Measurements from ENCODE around the gene MEDAG.

- no peak for TF ChIP-seq POLR2A (IDR thresholded peaks at IDR 0.05; ENCODE audit: low read length)
- no peak for TF ChIP-seq GATA1 (IDR thresholded peaks at IDR 0.05; ENCODE audit: low read depth, low read length)
Measured at GRCh38 chr13:30933354-30933670, 27.2 kb downstream of the MEDAG start.
